Measurements from ENCODE around the gene MRAS. TPM values are rescaled to one million over a fixed set of nuclear protein-coding genes. Genes with fewer than 3 reads are reported as not detected.

The MRAS gene
- 2.9 and 3.2 TPM in 2 replicates for total RNA-seq

DNA sequence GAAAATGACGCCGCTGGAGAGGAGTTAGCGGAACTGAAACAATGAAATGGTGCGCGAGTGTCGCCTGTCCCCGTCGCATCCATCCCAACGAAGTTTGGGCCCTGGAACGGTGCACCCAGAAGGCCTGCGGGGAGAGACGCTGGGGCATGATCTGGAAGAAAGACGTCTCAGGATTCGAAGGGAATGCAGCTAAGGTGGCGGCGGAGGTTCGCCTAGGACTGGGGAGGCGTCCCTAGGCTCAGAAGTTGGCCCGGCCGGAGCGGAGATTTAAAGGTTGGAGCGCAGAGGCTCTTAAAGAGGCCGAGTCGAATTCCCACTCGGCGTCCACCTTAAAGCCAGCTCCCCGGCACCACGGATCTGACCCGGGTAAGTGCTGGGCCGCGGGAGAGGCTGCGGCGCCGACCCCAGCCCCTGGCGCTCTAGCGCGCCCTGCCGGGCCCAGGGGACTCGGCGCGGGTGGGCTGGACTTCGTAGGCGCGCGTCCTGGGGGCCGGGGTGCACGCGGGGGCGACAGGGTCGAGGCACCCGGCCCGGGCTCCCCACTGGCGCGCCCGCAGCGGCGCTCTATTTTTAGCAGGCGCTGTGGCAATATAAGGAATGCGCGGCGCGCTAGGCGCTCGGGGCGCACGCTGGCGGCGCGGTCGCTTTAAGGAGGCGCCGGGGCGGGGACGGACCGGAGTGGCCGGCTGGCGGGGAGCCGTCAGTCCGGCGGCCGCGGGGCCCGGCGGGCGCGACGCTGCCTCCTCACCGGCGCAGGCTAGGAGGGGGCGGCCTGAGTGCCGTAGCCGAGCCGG lies at the start of gene MRAS:
MRAS (plus strand) TSS at position 620 of the 794 bp plus-strand sequence. CDS start 24,305 bp downstream, outside the sequence.
- Histone ChIP-seq H3K4me3 (ENCODE audit: low read depth, low read length) (peak within 1 kb of the TSS; percentile 58), H3K36me3 (ENCODE audit: control insufficient read depth, insufficient read depth, low read length) (no peaks in the 10 kb centered on the region), H3K27me3 (ENCODE audit: control insufficient read depth, insufficient read depth, low read length) (peaks cover 2% of the 10 kb centered on the region)
- peak; percentile 31 for DNase-seq (ENCODE audit: low read depth)
- TF ChIP-seq, protein P1, sequence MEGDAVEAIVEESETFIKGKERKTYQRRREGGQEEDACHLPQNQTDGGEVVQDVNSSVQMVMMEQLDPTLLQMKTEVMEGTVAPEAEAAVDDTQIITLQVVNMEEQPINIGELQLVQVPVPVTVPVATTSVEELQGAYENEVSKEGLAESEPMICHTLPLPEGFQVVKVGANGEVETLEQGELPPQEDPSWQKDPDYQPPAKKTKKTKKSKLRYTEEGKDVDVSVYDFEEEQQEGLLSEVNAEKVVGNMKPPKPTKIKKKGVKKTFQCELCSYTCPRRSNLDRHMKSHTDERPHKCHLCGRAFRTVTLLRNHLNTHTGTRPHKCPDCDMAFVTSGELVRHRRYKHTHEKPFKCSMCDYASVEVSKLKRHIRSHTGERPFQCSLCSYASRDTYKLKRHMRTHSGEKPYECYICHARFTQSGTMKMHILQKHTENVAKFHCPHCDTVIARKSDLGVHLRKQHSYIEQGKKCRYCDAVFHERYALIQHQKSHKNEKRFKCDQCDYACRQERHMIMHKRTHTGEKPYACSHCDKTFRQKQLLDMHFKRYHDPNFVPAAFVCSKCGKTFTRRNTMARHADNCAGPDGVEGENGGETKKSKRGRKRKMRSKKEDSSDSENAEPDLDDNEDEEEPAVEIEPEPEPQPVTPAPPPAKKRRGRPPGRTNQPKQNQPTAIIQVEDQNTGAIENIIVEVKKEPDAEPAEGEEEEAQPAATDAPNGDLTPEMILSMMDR (IDR thresholded peaks at IDR 0.05; ENCODE audit: insufficient read depth, low read length, severe bottlenecking): peak; percentile 41
- FAIRE-seq: no peak

DNA sequence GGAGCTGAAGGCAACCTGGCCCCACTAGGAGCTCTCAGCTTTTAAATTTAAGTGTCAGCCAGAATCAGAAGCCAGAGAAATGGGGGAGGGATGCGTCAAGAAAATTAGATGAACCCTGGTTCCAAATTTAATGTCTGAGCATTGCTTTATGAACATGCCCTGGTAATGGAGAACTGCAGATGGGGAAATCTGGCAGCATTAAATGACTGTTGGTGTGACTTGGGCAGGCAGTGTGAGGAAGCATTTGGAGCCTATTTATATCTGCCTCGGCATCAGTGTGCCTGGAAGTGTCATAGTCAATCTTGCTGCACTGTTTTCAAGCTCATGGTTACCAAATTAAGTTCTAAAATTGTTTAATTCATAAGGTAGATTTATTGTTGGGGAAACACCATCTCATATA lies 47.7 kb upstream of the MRAS start:
- no peak for FAIRE-seq

DNA sequence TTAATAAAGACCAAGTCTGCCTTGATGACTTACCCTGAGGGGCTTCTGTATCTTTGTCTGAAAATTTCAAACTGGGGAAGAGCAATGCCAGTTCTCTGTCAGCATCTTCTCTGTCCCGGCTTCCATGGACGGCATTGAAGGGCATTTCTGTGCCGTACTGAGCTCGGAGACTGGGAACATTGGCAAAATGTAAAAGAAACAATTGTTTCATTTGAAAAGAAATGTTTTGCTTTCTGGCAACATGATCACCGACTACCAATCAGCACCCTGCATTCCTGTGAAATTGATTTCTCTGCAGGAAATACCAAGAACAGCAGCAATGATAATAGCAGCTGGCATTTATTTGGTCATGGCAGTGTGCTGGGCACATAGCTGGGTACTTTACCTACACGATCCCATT lies 44.9 kb upstream of the MRAS start:
- H3K4me3 ChIP-seq (ENCODE audit: low read depth, low read length): no peak overlapping the region
- no peaks in the 10 kb centered on the region for H3K27me3 ChIP-seq (ENCODE audit: control insufficient read depth, insufficient read depth, low read length)
- TF ChIP-seq, protein P1 (IDR thresholded peaks at IDR 0.05; ENCODE audit: insufficient read depth, low read length, severe bottlenecking): no peak
- peaks cover 1% of the 10 kb centered on the region for H3K36me3 ChIP-seq (ENCODE audit: control insufficient read depth, insufficient read depth, low read length)
- FAIRE-seq: no peak
- DNase-seq (ENCODE audit: low read depth): no peak

More for the DNA sequence above, 47.7 kb upstream of the MRAS start:
- H3K4me3 ChIP-seq (ENCODE audit: low read depth, low read length): no peak overlapping the region
- peaks cover 2% of the 10 kb centered on the region for H3K36me3 ChIP-seq (ENCODE audit: control insufficient read depth, insufficient read depth, low read length)
- TF ChIP-seq, protein P1 (IDR thresholded peaks at IDR 0.05; ENCODE audit: insufficient read depth, low read length, severe bottlenecking): no peak
- no peaks in the 10 kb centered on the region for H3K27me3 ChIP-seq (ENCODE audit: control insufficient read depth, insufficient read depth, low read length)
- DNase-seq (ENCODE audit: low read depth): no peak

DNA sequence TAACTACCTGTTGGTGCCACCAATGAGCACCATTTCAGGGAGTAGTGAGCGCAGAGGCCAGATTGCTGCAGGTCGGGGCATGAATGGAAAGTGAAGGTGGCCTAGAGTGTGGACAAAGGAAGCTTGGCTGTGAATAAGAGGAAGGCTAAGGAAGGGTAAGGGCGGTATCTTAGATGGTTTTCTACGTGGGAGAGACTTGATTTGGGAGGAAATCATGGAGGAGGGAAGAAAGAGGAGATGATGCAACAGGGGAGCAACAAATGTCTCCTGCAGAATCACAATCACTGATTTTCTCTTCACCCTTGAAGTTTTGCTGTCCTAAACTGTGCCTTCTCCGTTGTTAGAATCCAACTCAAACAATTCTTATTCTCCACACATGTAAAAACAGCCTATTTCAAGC lies 40.5 kb upstream of the MRAS start:
- Histone ChIP-seq H3K27me3 (ENCODE audit: control insufficient read depth, insufficient read depth, low read length) (no peaks in the 10 kb centered on the region), H3K4me3 (ENCODE audit: low read depth, low read length) (no peak overlapping the region), H3K36me3 (ENCODE audit: control insufficient read depth, insufficient read depth, low read length) (no peaks in the 10 kb centered on the region)
- TF ChIP-seq, protein P1 (IDR thresholded peaks at IDR 0.05; ENCODE audit: insufficient read depth, low read length, severe bottlenecking): no peak
- DNase-seq (ENCODE audit: low read depth): no peak
- FAIRE-seq: no peak

DNA sequence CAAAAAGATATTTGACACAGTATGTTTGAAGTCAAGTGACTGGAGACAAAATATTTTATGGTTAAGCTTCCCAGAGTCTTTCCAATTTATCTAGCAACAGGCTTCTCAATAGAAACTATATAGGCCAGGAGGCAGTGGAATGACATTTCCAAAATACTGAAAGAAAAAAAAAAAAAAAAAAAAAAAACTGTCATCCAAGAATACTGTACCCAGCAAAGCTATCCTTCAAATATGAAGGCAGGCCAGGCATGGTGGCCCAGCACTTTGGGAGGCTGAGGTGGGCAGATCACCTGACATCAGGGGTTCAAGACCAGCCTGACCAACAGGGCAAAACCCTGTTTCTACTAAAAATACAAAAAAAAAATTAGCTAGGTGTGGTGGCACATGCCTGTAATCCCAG lies 39.6 kb upstream of the MRAS start:
- FAIRE-seq (no peak), DNase-seq (ENCODE audit: low read depth) (no peak)
- Histone ChIP-seq H3K36me3 (ENCODE audit: control insufficient read depth, insufficient read depth, low read length) (no peaks in the 10 kb centered on the region), H3K27me3 (ENCODE audit: control insufficient read depth, insufficient read depth, low read length) (no peaks in the 10 kb centered on the region), H3K4me3 (ENCODE audit: low read depth, low read length) (no peak overlapping the region)
- TF ChIP-seq, protein P1 (IDR thresholded peaks at IDR 0.05; ENCODE audit: insufficient read depth, low read length, severe bottlenecking): no peak
